ENCODE measurements around the gene MUC2.

- no peak for TF ChIP-seq CTCF (conservative IDR thresholded peaks at IDR 0.05; ENCODE audit: low read depth, low read length)
- TF ChIP-seq EZH2 (IDR thresholded peaks at IDR 0.05; ENCODE audit: low read length, unreplicated experiment), result no peak
These were observed 41.5 kb upstream of the MUC2 start for GRCh38 chr11:1033016-1033798.

All from PC-3 (cell line).